Ovary (tissue), 9 donors: ENCODE results near the gene MARCHF4. TPM values are rescaled to one million over a fixed set of nuclear protein-coding genes. Genes with fewer than 3 reads are reported as not detected.

Experiments used
- DNase-seq, 5 donors: peaks; one replicate each; pipeline ENCODE4 v3.0.0-alpha.2; 2019 to 2020
- H3K27ac ChIP-seq, 2 donors: fragments of 200-600 bp; one replicate each; pipeline versions ENCODE4 v1.5.1 to v1.8.0; 2019 to 2022
- H3K27me3 ChIP-seq: fragments of 200-600 bp; one replicate; pipeline ENCODE4 v1.8.0; 2022
- H3K36me3 ChIP-seq: fragments of 200-600 bp; sonication (generic); one replicate; pipeline ENCODE4 v1.5.1; 2019
- H3K4me1 ChIP-seq: one replicate; pipeline ENCODE4 v1.8.1; 2013; ENCODE audit warnings: mild to moderate bottlenecking, moderate library complexity; ENCODE audit not compliant: insufficient read depth
- H3K4me3 ChIP-seq: fragments of 200-600 bp; sonication (generic); one replicate; pipeline ENCODE4 v1.5.1; 2017
- H3K9me3 ChIP-seq, 2 donors: fragments of 200-600 bp in 1 of 2; sonication (generic) in 1 of 2; one replicate each; pipeline versions ENCODE4 v1.5.1 to v1.8.1; 2013 to 2019; ENCODE audit warnings: mild to moderate bottlenecking in 1 of 2, moderate library complexity in 1 of 2
- CTCF ChIP-seq, 3 donors: fragments of 450-650 bp in 2 of 3; fragments of 200-600 bp in 1 of 3; IDR thresholded peaks; one replicate each; pipeline versions ENCODE4 v1.5.1 to v1.8.0; 2016 to 2022; ENCODE audit warnings: antibody characterized with exemption in 3 of 3, mild to moderate bottlenecking in 1 of 3
- EP300 ChIP-seq: sonication (generic); formaldehyde crosslinking; IDR thresholded peaks from one replicate; pipeline ENCODE4 v1.6.1; 2017; ENCODE audit warnings: antibody characterized with exemption
- POLR2A ChIP-seq: fragments of 450-650 bp; IDR thresholded peaks from one replicate; pipeline ENCODE4 v1.6.1; 2017; ENCODE audit warnings: antibody characterized with exemption, mild to moderate bottlenecking, moderate library complexity
- WGBS, 3 donors: extraction: QIAGEN DNeasy Blood & Tissue Kit in 1 of 3; methylation state at CpG; one replicate each; pipeline versions ENCODE4 v1.1.5 to v1.1.7; 2013 to 2017; 5-methylcytosine and 5-hydroxymethylcytosine counted together
- intact Hi-C, 4 donors: fragments of 100-400 bp; cut with DNase I; formaldehyde crosslinking; loops; one replicate each; pipeline versions ENCODE4 v1.11.0 to v1.15.1; 2022 to 2023
- polyA plus RNA-seq, 2 donors: library from polyadenylated mRNA; stranded (reverse); fragments of 200-250 nt in 1 of 2; fragments of 350-450 nt in 1 of 2; fragmentation: Illumina TruSeq in 1 of 2; extraction: RNeasy Lipid Tissue Mini Kit (QIAGEN cat#74804) in 1 of 2; gene quantifications; one replicate each; pipeline ENCODE4 v1.2.3, GENCODE V29; 2013 to 2014
- total RNA-seq, 7 donors: library from RNA; depleted of rRNA in 2 of 7; stranded (reverse); fragments of >200 nt in 2 of 7; fragmentation: NEBNext Ultra II Directional in 3 of 7; extraction: Animal tissue kit (Norgen Biotek cat#: 25700) in 3 of 7; gene quantifications; one replicate each; pipeline versions ENCODE4 v1.1.0 to v1.2.4, GENCODE V29; 2016 to 2023
- donor health status: DM: no; HTN: no; CAD: no; lungs with moderate emphysema.
- donor health status: DM: no; HTN: no; CAD: no.
- donor health status: Bipolar disorder and iron deficiency.
- donor health status: DM: yes; HTN: yes; CAD: no.
- donor health status: DM: no; HTN: no; CAD: no.
- donor health status: DM: yes; HTN: yes; CAD: no.

MARCHF4 gene
- total and polyA plus RNA-seq, 9 donors = 0.01 to 0.10 (median 0.05) TPM; not detected in 5

- Histone ChIP-seq H3K4me3 (no peak overlapping the region), H3K27me3 (no peaks in the 10 kb centered on the region), H3K36me3 (no peaks in the 10 kb centered on the region), H3K9me3 (no peaks in the 10 kb centered on the region), H3K4me1 (no peaks in the 10 kb centered on the region), H3K27ac (no peak overlapping the region)
- no peak for DNase-seq
- TF ChIP-seq POLR2A = no peak
- no peak for TF ChIP-seq EP300
- no peak for TF ChIP-seq CTCF (IDR thresholded peaks at IDR 0.05)
- 84 to 92% (median 89%) methylated on average over 3 of the region's 3 CpGs for WGBS, 3 donors
- intact Hi-C loops = no loop called here
These were observed 43.3 kb upstream of the MARCHF4 start for GRCh38 chr2:216415541-216415940.

GRCh38 chr2:216414772-216415319 is 42.6 kb upstream of the MARCHF4 start:
- no peak overlapping the region for H3K4me3 ChIP-seq
- TF ChIP-seq CTCF (IDR thresholded peaks at IDR 0.05) = no peak
- no peak for TF ChIP-seq POLR2A
- TF ChIP-seq EP300 = no peak
- 88 to 93% (median 90%) methylated on average over 3 of the region's 3 CpGs for WGBS, 3 donors
- intact Hi-C loops = no loop called here
- H3K36me3 ChIP-seq = no peaks in the 10 kb centered on the region
- no peak overlapping the region for H3K27ac ChIP-seq
- no peaks in the 10 kb centered on the region for H3K4me1 ChIP-seq
- DNase-seq = no peak
- H3K27me3 ChIP-seq = no peaks in the 10 kb centered on the region
- no peaks in the 10 kb centered on the region for H3K9me3 ChIP-seq

GRCh38 chr2:216413882-216414281 is 41.6 kb upstream of the MARCHF4 start:
- DNase-seq = no peak
- intact Hi-C loops = no loop called here
- Histone ChIP-seq H3K4me1 (no peaks in the 10 kb centered on the region), H3K27me3 (no peaks in the 10 kb centered on the region), H3K4me3 (no peak overlapping the region), H3K36me3 (no peaks in the 10 kb centered on the region), H3K27ac (no peak overlapping the region), H3K9me3 (no peaks in the 10 kb centered on the region)
- TF ChIP-seq CTCF (IDR thresholded peaks at IDR 0.05) = no peak
- no peak for TF ChIP-seq POLR2A
- no peak for TF ChIP-seq EP300
- 90 to 94% (median 90%) methylated on average over 5 of the region's 5 CpGs for WGBS, 3 donors

GRCh38 chr2:216412022-216412999 is 40.0 kb upstream of the MARCHF4 start, which contains the start of gene SMARCAL1:
Gene SMARCAL1 (plus strand): TSS chr2:216412484. CDS start chr2:216414705, 2,221 bp downstream.
- Histone ChIP-seq H3K9me3 (no peaks in the 10 kb centered on the region), H3K27me3 (no peaks in the 10 kb centered on the region), H3K27ac (peak within 1 kb of the TSS; percentile 61 to 98), H3K4me1 (no peaks in the 10 kb centered on the region), H3K4me3 (peak within 1 kb of the TSS; percentile 87), H3K36me3 (no peaks in the 10 kb centered on the region)
- no peak for TF ChIP-seq CTCF (IDR thresholded peaks at IDR 0.05)
- DNase-seq = peak; percentile 99 to 100 (median 99)
- intact Hi-C loops = no loop called here
- WGBS, 3 donors = 5 to 7% (median 5%) methylated on average over 55 to 56 of the region's 56 CpGs
